HG03520 (cell line): ENCODE results near the gene EMILIN3.

Experiments used
- ATAC-seq: cut with Tn5 transposase; IDR thresholded peaks from one replicate; pipeline ENCODE4 v1.9.1; 2021; ENCODE audit warnings: mild to moderate bottlenecking, moderate library complexity; ENCODE audit not compliant: unreplicated experiment

Gene EMILIN3

DNA sequence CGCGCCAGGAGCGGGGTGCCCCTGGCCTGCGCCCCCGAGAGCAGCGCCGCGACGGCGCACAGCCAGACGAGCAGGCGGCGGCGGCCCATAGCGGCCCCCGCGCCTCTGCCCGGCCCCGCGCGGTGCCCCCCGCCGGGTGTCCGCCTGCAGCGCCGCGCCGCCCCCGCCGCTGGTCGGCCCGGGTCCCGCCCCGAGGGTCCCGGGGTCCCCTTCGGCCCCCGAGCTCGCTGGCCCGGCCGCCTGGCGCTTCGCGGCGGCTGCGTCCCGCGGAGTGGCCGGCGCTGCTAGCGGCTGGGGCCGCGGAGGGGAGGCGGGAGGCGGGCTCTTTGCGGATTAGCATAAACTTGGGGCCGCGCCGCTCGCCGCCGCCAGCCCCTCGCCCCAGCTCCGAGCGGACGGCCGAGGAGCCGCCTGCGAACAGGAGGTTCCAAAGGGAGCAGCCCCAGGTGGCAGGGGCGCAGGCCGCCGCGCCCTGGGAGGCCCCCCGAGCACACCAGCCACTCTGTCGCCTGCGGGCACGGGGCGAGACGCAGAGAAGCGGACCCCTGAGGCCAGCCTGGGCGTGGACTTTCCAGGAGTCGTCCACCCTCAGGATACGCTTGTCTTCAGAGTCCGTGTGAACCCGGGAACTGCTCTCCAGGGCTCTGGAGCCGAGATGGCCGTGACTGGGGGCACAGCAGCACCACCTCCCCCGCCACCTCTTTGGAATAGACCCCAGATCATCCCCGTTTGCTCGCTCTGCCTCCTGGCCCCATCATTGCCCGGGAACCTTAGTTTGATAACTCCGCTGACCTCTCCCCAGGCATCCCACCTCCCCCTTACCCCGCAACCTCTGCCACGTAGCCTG is at the start of gene EMILIN3:
Gene EMILIN3, minus strand, starts transcription at position 273 of the 847 bp plus-strand sequence. Its CDS starts 184 bp downstream, at position 89.
- no peak for ATAC-seq

DNA sequence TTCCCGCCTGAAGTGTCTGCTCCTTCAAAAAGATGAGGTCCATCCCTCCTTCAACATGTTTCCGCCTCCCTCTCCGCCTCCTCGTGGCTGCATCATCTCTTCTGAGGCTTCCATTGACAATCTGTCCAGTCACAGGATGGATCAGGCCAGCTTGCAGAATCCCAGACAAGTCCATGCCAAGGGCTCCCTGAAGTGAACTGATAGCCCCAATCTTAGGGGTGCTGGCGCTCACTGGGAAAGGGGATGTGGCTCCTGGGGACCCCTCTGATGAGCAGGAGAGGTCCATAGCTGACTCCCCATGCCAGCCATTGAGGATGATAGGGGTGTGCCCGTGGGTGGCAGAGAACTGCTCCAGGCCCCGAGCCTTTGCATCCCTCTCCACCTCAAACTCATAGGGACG is 48.6 kb upstream of the EMILIN3 start:
- ATAC-seq: no peak

- ATAC-seq: no peak
Measured at GRCh38 chr20:41413169-41413568, 46.6 kb upstream of the EMILIN3 start.

GRCh38 chr20:41412324-41413120 is 45.9 kb upstream of the EMILIN3 start:
- ATAC-seq: no peak

GRCh38 chr20:41411391-41411847 is 44.8 kb upstream of the EMILIN3 start:
- no peak for ATAC-seq

GRCh38 chr20:41408986-41409385 is 42.4 kb upstream of the EMILIN3 start:
- ATAC-seq: no peak

DNA sequence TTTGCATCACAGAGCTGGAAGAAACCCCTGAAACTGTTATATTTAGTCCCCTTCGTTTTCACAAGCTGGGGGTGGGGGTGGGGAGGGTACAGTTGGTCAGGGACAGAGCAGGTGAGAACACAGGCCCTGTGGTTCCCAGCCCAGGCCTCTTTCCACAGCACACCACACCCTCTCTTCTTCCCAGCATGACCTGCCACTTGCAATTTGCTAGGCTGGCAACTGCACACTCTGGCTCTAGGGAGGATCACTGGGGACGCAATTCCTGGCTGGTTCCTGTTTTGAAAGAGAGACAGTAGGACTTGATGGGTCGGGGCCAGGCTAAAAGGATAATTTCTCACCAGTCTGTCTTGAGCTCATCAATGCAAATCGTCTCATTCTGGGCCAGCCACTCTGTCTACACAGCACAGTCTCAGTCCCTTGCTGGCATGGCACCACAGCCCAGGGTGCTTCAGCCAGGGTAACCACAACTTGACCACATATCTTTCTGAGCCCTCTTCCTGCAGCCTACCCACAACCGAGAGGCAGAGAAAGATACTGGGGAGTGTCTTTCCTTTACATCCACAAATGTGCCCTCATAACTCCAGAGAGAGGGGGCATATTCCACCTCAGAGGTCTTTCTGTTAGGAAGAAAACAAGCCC is 41.7 kb upstream of the EMILIN3 start:
- no peak for ATAC-seq

GRCh38 chr20:41407607-41408006 is 41.0 kb upstream of the EMILIN3 start:
- no peak for ATAC-seq

GRCh38 chr20:41406896-41407444 is 40.4 kb upstream of the EMILIN3 start:
- no peak for ATAC-seq

DNA sequence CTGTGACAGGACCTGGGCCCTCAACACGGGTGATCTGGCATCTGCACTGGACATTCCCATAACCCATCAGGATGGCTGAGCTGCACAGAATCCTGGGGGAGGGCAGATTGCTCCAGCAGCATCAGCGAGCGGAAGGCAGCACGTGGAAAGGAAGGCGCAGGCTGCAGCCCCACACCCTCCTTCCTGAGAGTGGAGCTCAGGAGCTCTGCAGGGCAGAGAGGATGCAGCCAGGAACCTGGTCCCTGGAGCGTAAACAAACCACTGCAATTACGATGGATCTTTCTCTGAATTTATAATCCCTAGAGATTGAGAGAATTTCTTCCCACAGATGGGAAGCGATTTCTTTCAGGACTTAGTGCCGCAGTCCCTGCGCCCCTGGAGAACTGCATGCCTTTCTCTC is 39.7 kb upstream of the EMILIN3 start:
- no peak for ATAC-seq

GRCh38 chr20:41405436-41405835 is 38.8 kb upstream of the EMILIN3 start:
- no peak for ATAC-seq

DNA sequence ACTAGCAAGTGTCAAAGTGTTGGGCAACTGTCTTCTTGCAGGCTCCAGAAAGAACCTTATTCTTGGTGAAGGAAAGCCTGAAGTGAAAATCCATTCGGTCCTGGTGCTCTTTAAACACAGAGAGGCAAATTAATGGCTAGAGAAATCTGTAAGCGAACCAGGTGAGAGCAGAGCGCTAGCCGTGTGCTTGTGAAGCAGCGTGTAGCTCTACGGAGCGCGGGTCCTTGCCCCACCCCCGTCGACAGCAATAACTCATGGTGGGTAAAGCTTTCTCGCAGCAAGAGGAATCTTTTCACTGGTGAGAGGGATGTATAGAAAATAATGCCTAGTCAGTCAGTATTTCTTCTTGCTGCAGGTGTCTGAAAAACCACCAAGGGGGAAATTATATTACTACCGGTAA is 37.0 kb upstream of the EMILIN3 start:
- no peak for ATAC-seq

- no peak for ATAC-seq
Measured at GRCh38 chr20:41398408-41398807, 31.8 kb upstream of the EMILIN3 start.

DNA sequence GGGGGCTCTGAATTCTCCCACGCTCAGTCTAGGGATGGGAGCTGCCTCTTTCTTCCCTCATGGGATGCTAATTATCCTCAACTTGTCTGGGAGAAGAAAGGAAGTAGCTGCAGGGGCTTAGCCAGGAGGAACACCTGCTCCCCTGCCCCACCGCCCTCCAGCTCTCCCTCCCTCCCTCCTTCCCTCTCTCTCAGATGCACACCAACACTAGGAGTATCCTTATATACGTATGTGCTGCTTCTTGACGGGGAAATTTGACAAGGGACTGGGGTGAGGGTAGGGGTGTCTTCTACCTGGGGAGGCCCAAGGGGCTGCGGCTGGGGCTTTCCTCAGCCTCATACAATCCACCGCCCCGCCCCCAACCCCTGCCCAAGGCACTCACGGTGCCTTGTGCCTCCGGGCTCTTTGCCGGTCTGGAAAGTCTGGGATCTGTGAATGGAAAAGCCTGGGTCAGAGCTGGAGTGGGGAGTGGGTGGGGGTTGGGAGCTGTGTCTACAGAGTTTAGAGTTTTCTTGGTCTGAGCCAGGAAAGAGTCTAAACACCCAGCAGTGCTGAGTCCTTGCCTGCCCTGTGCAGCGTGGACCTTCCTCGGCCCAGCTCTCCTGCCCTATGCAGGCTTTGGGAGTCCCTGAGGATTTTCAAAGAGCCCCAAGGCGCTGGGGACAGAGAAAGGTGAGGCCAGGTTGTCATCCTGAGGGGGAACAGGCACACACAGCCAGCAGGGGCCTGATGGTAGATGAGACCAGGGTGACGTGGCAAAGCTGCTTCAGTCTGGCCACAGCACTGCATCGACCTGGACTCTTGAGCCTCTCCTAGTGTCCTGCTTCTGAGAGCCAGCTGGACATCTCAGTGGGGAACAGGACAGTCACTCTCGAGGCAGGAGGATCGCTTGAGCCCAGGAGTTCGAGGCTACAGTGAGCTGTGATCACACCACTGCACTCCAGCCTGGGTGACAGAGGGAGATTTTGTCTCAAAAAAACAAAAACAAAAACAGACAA is 29.3 kb upstream of the EMILIN3 start:
- no peak for ATAC-seq

DNA sequence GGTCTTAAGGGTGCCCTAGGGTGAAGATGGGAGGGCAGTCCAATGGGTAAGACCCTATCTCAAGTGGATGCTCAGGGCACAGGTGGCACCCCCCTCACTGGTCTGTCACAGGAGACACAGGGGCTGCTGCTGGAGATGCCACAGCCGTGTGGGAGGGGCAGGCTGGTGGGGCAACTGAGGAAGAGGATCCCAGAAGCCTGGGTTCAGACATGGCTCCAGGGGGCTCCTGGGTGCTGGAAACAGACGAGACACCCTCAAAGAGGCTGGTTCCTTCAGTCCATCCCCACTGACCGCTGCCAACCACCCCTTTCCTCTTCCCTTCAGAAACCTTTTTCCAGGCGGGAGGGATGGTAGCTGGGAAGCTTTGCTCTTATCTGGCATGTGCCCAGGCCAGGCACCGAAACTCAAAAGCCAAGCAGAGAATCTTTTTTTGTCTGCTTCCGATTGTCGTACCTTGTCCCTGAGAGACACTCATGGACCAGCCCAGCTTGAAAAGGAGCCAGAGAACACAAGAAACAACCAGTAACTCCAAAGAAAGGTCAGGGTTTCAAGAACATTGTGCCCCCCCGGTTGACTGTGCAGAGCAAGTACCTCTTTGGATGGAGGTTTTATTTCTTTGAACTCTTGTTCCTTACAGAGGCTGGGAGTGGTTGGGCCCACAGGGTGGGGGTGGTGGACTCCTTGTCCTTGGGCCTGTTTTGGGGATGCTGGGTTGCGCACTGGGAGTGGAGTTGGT is 28.5 kb upstream of the EMILIN3 start:
- ATAC-seq: no peak

DNA sequence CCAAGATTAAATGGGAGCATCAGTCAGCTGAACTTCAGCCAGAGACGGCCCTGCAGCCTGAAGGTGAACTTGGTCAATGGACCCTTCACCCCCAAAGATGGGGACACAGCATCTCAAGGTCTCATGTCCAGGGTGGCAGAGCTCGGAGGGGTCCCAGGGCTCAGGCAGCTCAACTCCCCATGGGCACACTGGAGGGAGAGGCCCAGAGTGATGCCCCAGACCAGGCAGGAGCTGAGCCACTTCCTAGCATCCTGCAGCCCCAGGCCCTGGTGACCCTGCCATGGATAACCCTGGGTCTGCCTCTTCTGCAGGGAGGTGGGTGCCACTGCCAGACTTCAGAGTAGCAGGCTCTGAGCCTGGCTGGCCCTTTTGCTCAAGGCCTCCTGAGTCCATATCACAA is 27.5 kb upstream of the EMILIN3 start:
- ATAC-seq: no peak

DNA sequence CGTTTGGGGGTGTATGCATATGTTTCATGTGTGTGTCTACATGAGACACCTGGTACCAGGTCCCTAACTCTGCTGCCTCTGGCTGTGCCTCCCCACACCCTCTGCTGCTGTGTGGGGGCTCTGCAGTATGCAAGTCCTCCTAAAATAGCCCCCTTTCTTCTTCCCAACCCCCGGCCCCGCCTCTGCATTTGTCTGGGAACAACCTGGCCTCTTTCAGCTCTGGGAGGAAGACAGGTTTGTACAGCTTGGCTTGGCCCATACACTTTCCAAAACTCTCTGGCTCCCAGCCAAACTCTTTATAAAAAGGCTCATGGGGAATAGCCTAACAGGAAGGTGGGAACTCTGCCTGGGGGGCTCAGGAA is 27.1 kb upstream of the EMILIN3 start:
- no peak for ATAC-seq

DNA sequence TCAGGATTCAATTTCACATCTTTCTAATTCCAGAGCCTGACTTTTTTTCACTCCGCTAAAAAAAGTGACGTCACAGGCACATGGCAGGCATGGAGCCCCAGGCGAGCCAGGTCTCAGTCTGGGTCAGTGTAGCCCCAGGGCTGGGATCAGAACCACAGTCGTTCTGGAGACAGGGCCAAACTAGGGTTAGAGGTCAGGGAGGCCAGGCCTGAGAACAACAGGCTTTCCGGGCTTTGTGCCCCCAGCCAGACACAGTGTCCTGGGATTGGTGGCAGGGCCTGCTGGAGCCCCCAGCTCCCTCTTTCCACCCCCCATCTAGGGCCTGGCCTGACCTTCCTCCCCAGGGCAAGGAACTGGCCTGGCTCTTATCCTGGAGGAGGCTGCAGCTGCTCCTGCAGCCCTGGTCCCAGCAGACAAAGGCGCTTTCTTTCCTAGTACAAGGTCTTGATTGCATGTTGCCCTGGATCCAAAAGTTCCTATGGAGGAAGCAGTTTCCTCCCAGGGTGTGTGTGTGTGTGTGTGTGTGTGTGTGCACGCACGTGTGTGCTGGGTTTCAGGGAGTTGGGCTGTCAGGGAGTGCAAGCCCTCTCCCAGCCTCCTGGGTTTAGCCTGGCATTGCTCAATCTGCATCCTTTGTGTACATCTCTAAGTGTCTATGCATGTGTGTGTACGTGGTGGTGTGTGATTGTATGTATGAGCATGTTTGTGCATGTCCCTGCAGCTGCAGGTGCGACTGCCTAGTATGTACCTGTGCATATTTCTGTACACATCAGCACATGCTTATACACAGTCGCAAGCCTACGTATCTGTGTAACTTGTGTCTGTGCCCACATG is 26.5 kb upstream of the EMILIN3 start:
- no peak for ATAC-seq
